Brain microvascular endothelial cell (primary cell): ENCODE results near the gene WHAMM.

Experiments
- DNase-seq: peaks from one replicate; pipeline ENCODE4 v3.0.0-alpha.2; 2020
- H3K27ac ChIP-seq: fragments of 250-450 bp; sonication (Bioruptor Pico); 2 replicates; pipeline ENCODE4 v1.5.1; 2020; ENCODE audit warnings: mild to moderate bottlenecking, moderate library complexity
- H3K27me3 ChIP-seq: fragments of 250-450 bp; sonication (Bioruptor Pico); replicated peaks from 2 replicates; pipeline ENCODE4 v1.5.1; 2020; ENCODE audit warnings: mild to moderate bottlenecking
- H3K36me3 ChIP-seq: fragments of 250-450 bp; sonication (Bioruptor Pico); replicated peaks from 2 replicates; pipeline ENCODE4 v1.5.1; 2020; ENCODE audit warnings: mild to moderate bottlenecking
- H3K4me3 ChIP-seq: 2 replicates; pipeline ENCODE4 v1.5.1; 2011; ENCODE audit warnings: low read depth, mild to moderate bottlenecking, control low read depth, low read length, moderate library complexity
- CTCF ChIP-seq: IDR thresholded peaks from 2 replicates; pipeline ENCODE4 v1.5.1; 2011; ENCODE audit warnings: low read depth, mild to moderate bottlenecking, moderate library complexity, low read length, control low read depth, inconsistent platforms; ENCODE audit errors: missing control alignments
- in situ Hi-C: cut with HindIII; loops from 2 replicates; pipeline ENCODE4 v1.10.0; 2017; ENCODE audit warnings: low sequenced_read_pairs, low pct_ligation_motif_present

Gene WHAMM

GRCh38 chr15:82851306-82851850 lies 42.0 kb downstream of the WHAMM start:
- no peaks in the 10 kb centered on the region for H3K27me3 ChIP-seq
- no peaks in the 10 kb centered on the region for H3K36me3 ChIP-seq
- TF ChIP-seq CTCF, result no peak
- DNase-seq, result no peak
- no peak overlapping the region for H3K27ac ChIP-seq
- no peak overlapping the region for H3K4me3 ChIP-seq
- in situ Hi-C loops, result no loop called here

GRCh38 chr15:82851981-82852511 lies 42.6 kb downstream of the WHAMM start:
- Histone ChIP-seq H3K4me3 (no peak overlapping the region), H3K36me3 (no peaks in the 10 kb centered on the region), H3K27ac (no peak overlapping the region), H3K27me3 (no peaks in the 10 kb centered on the region)
- in situ Hi-C loops, result no loop called here
- DNase-seq, result no peak
- no peak for TF ChIP-seq CTCF

- TF ChIP-seq CTCF, result no peak
- no peak for DNase-seq
- Histone ChIP-seq H3K27me3 (no peaks in the 10 kb centered on the region), H3K27ac (no peak overlapping the region), H3K4me3 (no peak overlapping the region), H3K36me3 (no peaks in the 10 kb centered on the region)
- in situ Hi-C loops, result no loop called here
These were observed 43.6 kb downstream of the WHAMM start for GRCh38 chr15:82852941-82853561.

GRCh38 chr15:82854554-82854953 lies 45.1 kb downstream of the WHAMM start:
- Histone ChIP-seq H3K27me3 (no peaks in the 10 kb centered on the region), H3K4me3 (no peak overlapping the region), H3K36me3 (no peaks in the 10 kb centered on the region), H3K27ac (no peak overlapping the region)
- no peak for TF ChIP-seq CTCF
- in situ Hi-C loops, result no loop called here
- DNase-seq, result no peak

- no peak for TF ChIP-seq CTCF
- Histone ChIP-seq H3K36me3 (no peaks in the 10 kb centered on the region), H3K27ac (no peak overlapping the region), H3K4me3 (no peak overlapping the region), H3K27me3 (no peaks in the 10 kb centered on the region)
- in situ Hi-C loops, result no loop called here
- DNase-seq, result no peak
These were observed 46.1 kb downstream of the WHAMM start for GRCh38 chr15:82855286-82856100.
